HEK293 (cell line): ENCODE results near the gene AMBRA1.

Experiments used
- CTCF ChIA-PET: fragments of 350-600 bp; formaldehyde crosslinking; extraction: SDS; loops from one replicate; lab custom pipeline; 2021; ENCODE audit warnings: antibody characterized with exemption; lab: Yijun Ruan, JAX
- POLR2A ChIA-PET: fragments of 300-600 bp; formaldehyde crosslinking; extraction: SDS; loops from one replicate; lab custom pipeline; 2020; ENCODE audit warnings: antibody characterized with exemption, inconsistent platforms; lab: Yijun Ruan, JAX
- H3K27ac ChIP-seq: fragments of 200-500 bp; sonication (Bioruptor generic); 2 replicates; pipeline ENCODE4 v1.5.1; 2014; ENCODE audit warnings: low read depth, low read length, control low read depth, inconsistent platforms; ENCODE audit errors: extremely low read depth
- H3K36me3 ChIP-seq, 2 experiments: fragments of 200-500 bp in 1 of 2; sonication (Bioruptor generic) in 1 of 2; 1 replicate in 1 of 2; 2 replicates in 1 of 2; pipeline ENCODE4 v1.5.1; 2014 to 2017; ENCODE audit warnings: inconsistent platforms in 2 of 2, low read length in 2 of 2; ENCODE audit not compliant: control insufficient read depth in 2 of 2, insufficient read depth in 1 of 2
- H3K4me1 ChIP-seq: fragments of 200-500 bp; sonication (Bioruptor generic); 2 replicates; pipeline ENCODE4 v1.5.1; 2014; ENCODE audit warnings: mild to moderate bottlenecking, low read length, inconsistent platforms; ENCODE audit not compliant: control insufficient read depth, insufficient read depth
- H3K4me3 ChIP-seq: 2 replicates; pipeline ENCODE4 v1.5.1; 2011; ENCODE audit warnings: low read depth, mild to moderate bottlenecking, control low read depth, low read length, moderate library complexity
- H3K9me3 ChIP-seq: fragments of 200-500 bp; sonication (Bioruptor generic); 2 replicates; pipeline ENCODE4 v1.5.1; 2014; ENCODE audit warnings: low read depth, low read length, inconsistent platforms; ENCODE audit not compliant: control insufficient read depth, insufficient read depth
- GLI2 ChIP-seq: fragments of 450-650 bp; formaldehyde crosslinking; IDR thresholded peaks from 2 replicates; pipeline ENCODE4; 2017; ENCODE audit warnings: missing biosample characterization, missing genetic modification characterization, low read depth, borderline replicate concordance
- GLIS2 ChIP-seq: fragments of 450-650 bp; formaldehyde crosslinking; IDR thresholded peaks from 2 replicates; pipeline ENCODE4 v1.5.1; 2016; ENCODE audit warnings: missing biosample characterization, missing genetic modification characterization
- SETDB1 ChIP-seq: IDR thresholded peaks from one replicate; pipeline ENCODE4 v1.6.1; 2017; ENCODE audit warnings: mild to moderate bottlenecking, low read length, moderate library complexity, mixed read lengths; ENCODE audit not compliant: insufficient read length
- SP2 ChIP-seq: fragments of 450-650 bp; formaldehyde crosslinking; IDR thresholded peaks from 2 replicates; pipeline ENCODE4 v1.5.1; 2016; ENCODE audit warnings: missing biosample characterization, missing genetic modification characterization
- SP7 ChIP-seq: fragments of 450-650 bp; formaldehyde crosslinking; IDR thresholded peaks from 2 replicates; pipeline ENCODE4 v1.5.1; 2016; ENCODE audit warnings: missing biosample characterization, missing genetic modification characterization
- ZBTB8A ChIP-seq: fragments of 450-650 bp; formaldehyde crosslinking; IDR thresholded peaks from 2 replicates; pipeline ENCODE4 v1.5.1; 2016; ENCODE audit warnings: missing biosample characterization, missing genetic modification characterization
- ZEB2 ChIP-seq: fragments of 450-650 bp; formaldehyde crosslinking; IDR thresholded peaks from 2 replicates; pipeline ENCODE4 v1.5.1; 2016; ENCODE audit warnings: missing biosample characterization, missing genetic modification characterization
- ZFP69B ChIP-seq: fragments of 450-650 bp; formaldehyde crosslinking; IDR thresholded peaks from 2 replicates; pipeline ENCODE4 v1.5.1; 2016; ENCODE audit warnings: missing biosample characterization, missing genetic modification characterization
- ZIC2 ChIP-seq: fragments of 450-650 bp; formaldehyde crosslinking; IDR thresholded peaks from 2 replicates; pipeline ENCODE4 v1.5.1; 2016; ENCODE audit warnings: missing biosample characterization, missing genetic modification characterization
- ZNF140 ChIP-seq: fragments of 450-650 bp; formaldehyde crosslinking; IDR thresholded peaks from 2 replicates; pipeline ENCODE4 v1.5.1; 2016; ENCODE audit warnings: missing biosample characterization, missing genetic modification characterization
- ZNF24 ChIP-seq: fragments of 450-650 bp; formaldehyde crosslinking; IDR thresholded peaks from 2 replicates; pipeline ENCODE4 v1.5.1; 2016; ENCODE audit warnings: missing biosample characterization, missing genetic modification characterization
- ZNF341 ChIP-seq: fragments of 450-650 bp; formaldehyde crosslinking; IDR thresholded peaks from 2 replicates; pipeline ENCODE4; 2016; ENCODE audit warnings: low read depth, missing biosample characterization, missing genetic modification characterization
- ZNF555 ChIP-seq: fragments of 450-650 bp; formaldehyde crosslinking; conservative IDR thresholded peaks from 2 replicates; pipeline ENCODE4 v1.5.1; 2017; ENCODE audit warnings: missing biosample characterization, mild to moderate bottlenecking, missing genetic modification characterization, inconsistent platforms
- ZNF558 ChIP-seq: fragments of 450-650 bp; formaldehyde crosslinking; IDR thresholded peaks from 2 replicates; pipeline ENCODE4 v1.5.1; 2016; ENCODE audit warnings: missing biosample characterization, missing genetic modification characterization
- ZNF585B ChIP-seq: fragments of 450-650 bp; formaldehyde crosslinking; IDR thresholded peaks from 2 replicates; pipeline ENCODE4 v1.5.1; 2016; ENCODE audit warnings: missing biosample characterization, missing genetic modification characterization
- ZNF660 ChIP-seq: fragments of 450-650 bp; IDR thresholded peaks from 2 replicates; pipeline ENCODE4 v1.5.1; 2018; ENCODE audit warnings: missing biosample characterization, mild to moderate bottlenecking, missing genetic modification characterization
- ZNF664 ChIP-seq: fragments of 450-650 bp; formaldehyde crosslinking; IDR thresholded peaks from 2 replicates; pipeline ENCODE4 v1.5.1; 2016; ENCODE audit warnings: missing biosample characterization, missing genetic modification characterization
- ZNF76 ChIP-seq: fragments of 450-650 bp; formaldehyde crosslinking; IDR thresholded peaks from 2 replicates; pipeline ENCODE4; 2016; ENCODE audit warnings: low read depth, missing biosample characterization, missing genetic modification characterization, borderline replicate concordance
- ZNF777 ChIP-seq: fragments of 450-650 bp; formaldehyde crosslinking; IDR thresholded peaks from 2 replicates; pipeline ENCODE4 v1.5.1; 2017; ENCODE audit warnings: missing biosample characterization, missing genetic modification characterization, borderline replicate concordance
- ZNF792 ChIP-seq: fragments of 450-650 bp; formaldehyde crosslinking; IDR thresholded peaks from 2 replicates; pipeline ENCODE4 v1.5.1; 2016; ENCODE audit warnings: missing biosample characterization, missing genetic modification characterization
- TF ChIP-seq, protein P1 (sequence below): fragments of 450-650 bp; formaldehyde crosslinking; IDR thresholded peaks from 2 replicates; pipeline ENCODE4 v1.5.1; 2016; ENCODE audit warnings: missing biosample characterization, missing genetic modification characterization
- TF ChIP-seq, protein P2 (sequence below): fragments of 450-650 bp; formaldehyde crosslinking; IDR thresholded peaks from 2 replicates; pipeline ENCODE4 v1.5.1; 2016; ENCODE audit warnings: missing biosample characterization, missing genetic modification characterization, low read depth
- TF ChIP-seq, protein P3 (sequence below): fragments of 450-650 bp; formaldehyde crosslinking; IDR thresholded peaks from 2 replicates; pipeline ENCODE4 v1.5.1; 2016; ENCODE audit warnings: missing biosample characterization, missing genetic modification characterization
- TF ChIP-seq, protein P4 (sequence below): fragments of 450-650 bp; formaldehyde crosslinking; IDR thresholded peaks from 2 replicates; pipeline ENCODE4 v1.5.1; 2017; ENCODE audit warnings: missing biosample characterization, missing genetic modification characterization
- TF ChIP-seq, protein P5 (sequence below): fragments of 450-650 bp; formaldehyde crosslinking; IDR thresholded peaks from 2 replicates; pipeline ENCODE4 v1.5.1; 2016; ENCODE audit warnings: missing biosample characterization, missing genetic modification characterization

AMBRA1 gene

DNA sequence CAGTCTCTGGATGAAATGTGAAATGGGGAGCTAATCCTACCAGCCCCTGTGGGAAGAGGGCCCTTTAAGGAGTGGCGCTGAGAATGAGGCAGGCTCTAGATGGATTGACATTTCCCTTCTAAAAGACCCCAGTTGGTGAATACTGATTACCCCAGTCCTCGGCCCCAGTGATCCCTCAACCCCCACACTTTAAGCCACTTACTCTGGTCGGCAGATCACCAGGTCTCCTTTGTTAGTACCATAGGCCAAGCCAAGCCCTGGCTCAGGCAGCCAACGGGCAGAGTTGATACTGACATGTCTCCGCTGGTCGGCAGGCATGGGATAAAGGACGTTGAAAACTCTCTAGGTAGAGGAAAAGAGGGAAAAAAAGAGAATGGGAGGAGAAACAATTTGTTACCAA, 176.1 kb downstream of the AMBRA1 start (continued):
- TF ChIP-seq, protein P1, sequence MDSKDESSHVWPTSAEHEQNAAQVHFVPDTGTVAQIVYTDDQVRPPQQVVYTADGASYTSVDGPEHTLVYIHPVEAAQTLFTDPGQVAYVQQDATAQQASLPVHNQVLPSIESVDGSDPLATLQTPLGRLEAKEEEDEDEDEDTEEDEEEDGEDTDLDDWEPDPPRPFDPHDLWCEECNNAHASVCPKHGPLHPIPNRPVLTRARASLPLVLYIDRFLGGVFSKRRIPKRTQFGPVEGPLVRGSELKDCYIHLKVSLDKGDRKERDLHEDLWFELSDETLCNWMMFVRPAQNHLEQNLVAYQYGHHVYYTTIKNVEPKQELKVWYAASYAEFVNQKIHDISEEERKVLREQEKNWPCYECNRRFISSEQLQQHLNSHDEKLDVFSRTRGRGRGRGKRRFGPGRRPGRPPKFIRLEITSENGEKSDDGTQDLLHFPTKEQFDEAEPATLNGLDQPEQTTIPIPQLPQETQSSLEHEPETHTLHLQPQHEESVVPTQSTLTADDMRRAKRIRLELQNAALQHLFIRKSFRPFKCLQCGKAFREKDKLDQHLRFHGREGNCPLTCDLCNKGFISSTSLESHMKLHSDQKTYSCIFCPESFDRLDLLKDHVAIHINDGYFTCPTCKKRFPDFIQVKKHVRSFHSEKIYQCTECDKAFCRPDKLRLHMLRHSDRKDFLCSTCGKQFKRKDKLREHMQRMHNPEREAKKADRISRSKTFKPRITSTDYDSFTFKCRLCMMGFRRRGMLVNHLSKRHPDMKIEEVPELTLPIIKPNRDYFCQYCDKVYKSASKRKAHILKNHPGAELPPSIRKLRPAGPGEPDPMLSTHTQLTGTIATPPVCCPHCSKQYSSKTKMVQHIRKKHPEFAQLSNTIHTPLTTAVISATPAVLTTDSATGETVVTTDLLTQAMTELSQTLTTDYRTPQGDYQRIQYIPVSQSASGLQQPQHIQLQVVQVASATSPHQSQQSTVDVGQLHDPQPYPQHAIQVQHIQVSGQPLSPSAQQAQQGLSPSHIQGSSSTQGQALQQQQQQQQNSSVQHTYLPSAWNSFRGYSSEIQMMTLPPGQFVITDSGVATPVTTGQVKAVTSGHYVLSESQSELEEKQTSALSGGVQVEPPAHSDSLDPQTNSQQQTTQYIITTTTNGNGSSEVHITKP (tag by site-specific recombination) = no peak
- TF ChIP-seq GLI2 = no peak
- TF ChIP-seq ZNF664 (tag by site-specific recombination) = no peak
- no peak for TF ChIP-seq ZEB2 (tag by site-specific recombination)
- no peak for TF ChIP-seq ZNF660 (tag by site-specific recombination)
- no peak for TF ChIP-seq ZNF341 (tag by site-specific recombination)
- TF ChIP-seq, protein P2, sequence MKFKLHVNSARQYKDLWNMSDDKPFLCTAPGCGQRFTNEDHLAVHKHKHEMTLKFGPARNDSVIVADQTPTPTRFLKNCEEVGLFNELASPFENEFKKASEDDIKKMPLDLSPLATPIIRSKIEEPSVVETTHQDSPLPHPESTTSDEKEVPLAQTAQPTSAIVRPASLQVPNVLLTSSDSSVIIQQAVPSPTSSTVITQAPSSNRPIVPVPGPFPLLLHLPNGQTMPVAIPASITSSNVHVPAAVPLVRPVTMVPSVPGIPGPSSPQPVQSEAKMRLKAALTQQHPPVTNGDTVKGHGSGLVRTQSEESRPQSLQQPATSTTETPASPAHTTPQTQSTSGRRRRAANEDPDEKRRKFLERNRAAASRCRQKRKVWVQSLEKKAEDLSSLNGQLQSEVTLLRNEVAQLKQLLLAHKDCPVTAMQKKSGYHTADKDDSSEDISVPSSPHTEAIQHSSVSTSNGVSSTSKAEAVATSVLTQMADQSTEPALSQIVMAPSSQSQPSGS = no peak
- TF ChIP-seq ZNF777 = no peak
- TF ChIP-seq ZFP69B = no peak
- TF ChIP-seq, all 188 proteins: peak for 0

DNA sequence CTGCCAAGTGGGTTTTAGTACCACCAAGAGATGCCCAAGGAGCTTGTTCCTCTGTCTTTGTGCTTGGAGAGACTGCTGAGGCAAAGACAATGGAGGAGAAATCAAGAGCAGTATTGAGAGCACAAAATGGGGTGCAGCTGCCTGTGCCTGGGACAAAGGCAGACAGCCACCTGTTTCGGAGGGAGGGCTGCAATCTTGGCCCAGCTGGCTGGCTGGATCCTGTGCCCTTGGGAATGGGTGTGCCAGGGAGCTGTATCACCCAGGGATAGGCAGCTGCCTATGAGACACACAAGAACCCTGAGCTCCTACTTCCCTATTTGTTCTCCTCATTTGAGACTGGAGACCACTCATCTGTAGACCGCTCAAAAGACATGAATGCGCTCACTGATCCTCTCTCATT, 178.9 kb downstream of the AMBRA1 start:
- POLR2A ChIA-PET = no interaction called here
- CTCF ChIA-PET = interaction anchor here (0.5 to 0.6 kb wide), 3 partner anchors 23 to 198 kb away, joined by 3 to 4 read pairs (median 3); no protein-coding TSS in a partner anchor
- H3K4me3 ChIP-seq = no peak overlapping the region
- H3K9me3 ChIP-seq = no peaks in the 10 kb centered on the region
- H3K4me1 ChIP-seq = peaks cover 3% of the 10 kb centered on the region; the same call in 1 of the 2 replicates
- no peak overlapping the region for H3K27ac ChIP-seq
- TF ChIP-seq ZNF792 (tag by site-specific recombination) = no peak
- TF ChIP-seq, protein P3, sequence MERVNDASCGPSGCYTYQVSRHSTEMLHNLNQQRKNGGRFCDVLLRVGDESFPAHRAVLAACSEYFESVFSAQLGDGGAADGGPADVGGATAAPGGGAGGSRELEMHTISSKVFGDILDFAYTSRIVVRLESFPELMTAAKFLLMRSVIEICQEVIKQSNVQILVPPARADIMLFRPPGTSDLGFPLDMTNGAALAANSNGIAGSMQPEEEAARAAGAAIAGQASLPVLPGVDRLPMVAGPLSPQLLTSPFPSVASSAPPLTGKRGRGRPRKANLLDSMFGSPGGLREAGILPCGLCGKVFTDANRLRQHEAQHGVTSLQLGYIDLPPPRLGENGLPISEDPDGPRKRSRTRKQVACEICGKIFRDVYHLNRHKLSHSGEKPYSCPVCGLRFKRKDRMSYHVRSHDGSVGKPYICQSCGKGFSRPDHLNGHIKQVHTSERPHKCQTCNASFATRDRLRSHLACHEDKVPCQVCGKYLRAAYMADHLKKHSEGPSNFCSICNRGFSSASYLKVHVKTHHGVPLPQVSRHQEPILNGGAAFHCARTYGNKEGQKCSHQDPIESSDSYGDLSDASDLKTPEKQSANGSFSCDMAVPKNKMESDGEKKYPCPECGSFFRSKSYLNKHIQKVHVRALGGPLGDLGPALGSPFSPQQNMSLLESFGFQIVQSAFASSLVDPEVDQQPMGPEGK (tag by site-specific recombination) = no peak
- TF ChIP-seq, protein P4, sequence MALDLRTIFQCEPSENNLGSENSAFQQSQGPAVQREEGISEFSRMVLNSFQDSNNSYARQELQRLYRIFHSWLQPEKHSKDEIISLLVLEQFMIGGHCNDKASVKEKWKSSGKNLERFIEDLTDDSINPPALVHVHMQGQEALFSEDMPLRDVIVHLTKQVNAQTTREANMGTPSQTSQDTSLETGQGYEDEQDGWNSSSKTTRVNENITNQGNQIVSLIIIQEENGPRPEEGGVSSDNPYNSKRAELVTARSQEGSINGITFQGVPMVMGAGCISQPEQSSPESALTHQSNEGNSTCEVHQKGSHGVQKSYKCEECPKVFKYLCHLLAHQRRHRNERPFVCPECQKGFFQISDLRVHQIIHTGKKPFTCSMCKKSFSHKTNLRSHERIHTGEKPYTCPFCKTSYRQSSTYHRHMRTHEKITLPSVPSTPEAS (tag by site-specific recombination) = no peak
- no peak for TF ChIP-seq ZNF585B (tag by site-specific recombination)
- TF ChIP-seq SETDB1 = no peak
- no peak for TF ChIP-seq ZNF558
- TF ChIP-seq SP2 (tag by site-specific recombination) = no peak
- TF ChIP-seq, all 188 proteins: peak for 0
- peaks cover 0 to 56% of the 10 kb centered on the region in 2 experiments; a peak in 1 of 3 replicates for H3K36me3 ChIP-seq

DNA sequence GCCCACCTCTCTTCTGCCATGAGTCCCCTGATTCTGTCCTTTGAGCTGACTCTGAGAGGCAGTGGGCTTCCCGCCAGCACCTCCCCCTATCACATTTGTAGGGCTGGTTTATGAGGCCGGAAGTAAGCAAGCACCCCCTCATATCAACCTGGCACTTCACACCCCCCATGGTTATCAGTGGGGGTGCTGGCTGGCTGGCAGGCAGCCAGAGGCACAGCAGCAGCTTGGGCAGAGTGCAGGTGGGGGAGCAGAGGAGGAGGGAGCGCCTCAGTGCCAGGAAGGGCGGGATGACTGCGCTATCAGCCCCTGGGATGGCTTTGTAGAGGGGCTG, 179.4 kb downstream of the AMBRA1 start:
- Histone ChIP-seq H3K36me3 (peaks cover 0 to 60% of the 10 kb centered on the region in 2 experiments; a peak in 1 of 3 replicates), H3K27ac (no peak overlapping the region), H3K4me3 (no peak overlapping the region), H3K4me1 (peaks cover 3% of the 10 kb centered on the region; the same call in 1 of the 2 replicates), H3K9me3 (no peaks in the 10 kb centered on the region)
- ChIA-PET CTCF (interaction anchor here (0.5 to 0.7 kb wide), 4 partner anchors 23 to 198 kb away, joined by 3 to 4 read pairs (median 3); no protein-coding TSS in a partner anchor), POLR2A (no interaction called here)
- TF ChIP-seq ZIC2 (tag by site-specific recombination) (peak; percentile 93), ZBTB8A (tag by site-specific recombination) (peak; percentile 59), ZNF777 (no peak), ZNF140 (tag by site-specific recombination) (no peak), ZNF555 (tag by site-specific recombination) (no peak), ZNF341 (tag by site-specific recombination) (peak; percentile 38; the same call in 1 of the 2 replicates), GLIS2 (no peak), ZNF24 (tag by site-specific recombination) (no peak), ZNF76 (tag by site-specific recombination) (no peak), SP7 (0 out of 2 replicates have a peak, but pooled peaks have one; percentile 11)
- TF ChIP-seq, protein P5, sequence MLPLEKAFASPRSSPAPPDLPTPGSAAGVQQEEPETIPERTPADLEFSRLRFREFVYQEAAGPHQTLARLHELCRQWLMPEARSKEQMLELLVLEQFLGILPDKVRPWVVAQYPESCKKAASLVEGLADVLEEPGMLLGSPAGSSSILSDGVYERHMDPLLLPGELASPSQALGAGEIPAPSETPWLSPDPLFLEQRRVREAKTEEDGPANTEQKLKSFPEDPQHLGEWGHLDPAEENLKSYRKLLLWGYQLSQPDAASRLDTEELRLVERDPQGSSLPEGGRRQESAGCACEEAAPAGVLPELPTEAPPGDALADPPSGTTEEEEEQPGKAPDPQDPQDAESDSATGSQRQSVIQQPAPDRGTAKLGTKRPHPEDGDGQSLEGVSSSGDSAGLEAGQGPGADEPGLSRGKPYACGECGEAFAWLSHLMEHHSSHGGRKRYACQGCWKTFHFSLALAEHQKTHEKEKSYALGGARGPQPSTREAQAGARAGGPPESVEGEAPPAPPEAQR (tag by site-specific recombination) = no peak
